Activated CD8-positive, alpha-beta memory T cell treated with anti-CD3 and anti-CD28 coated beads, Interleukin-2, amount 10 ng/mL, durations not matched to agents 7 days and 5 days (primary cell): ENCODE results near the gene MYO1C. TPM values are rescaled to one million over a fixed set of nuclear protein-coding genes. Genes with fewer than 3 reads are reported as not detected.

Experiments used
- ATAC-seq: fragments of 150-1000 bp; cut with Tn5 transposase; one replicate; pipeline ENCODE4 v1.10.0; 2021; ENCODE audit warnings: moderate library complexity
- CTCF ChIA-PET: fragments of 350-600 bp; sonication (Branson Sonifier 250); formaldehyde crosslinking; loops from one replicate; lab custom pipeline; 2021; ENCODE audit warnings: antibody characterized with exemption; lab: Charles Lee
- DNase-seq: peaks from one replicate; pipeline ENCODE4 v3.0.0-alpha.2; 2020
- H3K27ac Mint-ChIP-seq: one replicate; pipeline ENCODE4 v1.8.0; 2021; ENCODE audit warnings: mild to moderate bottlenecking, mixed read lengths
- H3K27me3 Mint-ChIP-seq: one replicate; pipeline ENCODE4 v1.8.0; 2021; ENCODE audit warnings: mixed read lengths
- H3K36me3 Mint-ChIP-seq: one replicate; pipeline ENCODE4 v1.8.0; 2021; ENCODE audit warnings: mild to moderate bottlenecking, mixed read lengths
- H3K4me1 Mint-ChIP-seq: one replicate; pipeline ENCODE4 v1.8.0; 2021; ENCODE audit warnings: mixed read lengths
- H3K4me3 Mint-ChIP-seq: one replicate; pipeline ENCODE4 v1.8.0; 2021; ENCODE audit warnings: mild to moderate bottlenecking, moderate library complexity, mixed read lengths
- H3K9me3 Mint-ChIP-seq: one replicate; pipeline ENCODE4 v1.8.0; 2022; ENCODE audit warnings: low read depth, mixed read lengths
- total RNA-seq, 2 experiments: library from RNA; stranded (reverse); gene quantifications; one replicate each; pipeline ENCODE4 v1.2.3, GENCODE V29; 2021

The MYO1C gene
- total RNA-seq, 2 experiments from 2014 or later = 50.6 to 58.4 TPM

DNA sequence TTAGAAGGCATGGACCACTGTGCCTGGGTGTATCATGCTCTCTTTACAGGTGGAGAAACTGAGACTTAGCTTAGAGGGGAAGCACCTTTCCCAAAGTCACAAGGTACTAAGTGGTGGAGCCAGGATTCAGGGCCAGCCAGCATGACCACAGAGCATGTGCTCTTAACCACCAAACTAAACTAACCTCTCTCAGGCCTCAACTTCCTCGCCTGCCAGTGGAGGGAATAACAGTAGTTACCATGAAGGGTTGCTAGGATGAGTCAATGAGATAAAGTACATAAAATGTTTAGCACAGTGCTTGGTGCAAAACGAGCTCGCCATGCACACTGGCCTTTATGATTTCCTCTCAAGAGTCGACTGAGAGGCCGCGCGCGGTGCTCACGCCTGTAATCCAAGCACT is 6.4 kb upstream of the MYO1C start:
- no peaks in the 10 kb centered on the region for H3K9me3 Mint-ChIP-seq
- no peaks in the 10 kb centered on the region for H3K36me3 Mint-ChIP-seq
- CTCF ChIA-PET = interaction anchor here (2.5 kb wide), 1 partner anchor 17 kb away, joined by 14 read pairs; the partner anchor contains the start of gene INPP5K
- H3K4me3 Mint-ChIP-seq = no peak overlapping the region
- H3K4me1 Mint-ChIP-seq = peaks cover 9% of the 10 kb centered on the region
- peak; percentile 49 for DNase-seq
- H3K27ac Mint-ChIP-seq = no peak overlapping the region
- ATAC-seq = peak; percentile 46
- H3K27me3 Mint-ChIP-seq = no peaks in the 10 kb centered on the region

DNA sequence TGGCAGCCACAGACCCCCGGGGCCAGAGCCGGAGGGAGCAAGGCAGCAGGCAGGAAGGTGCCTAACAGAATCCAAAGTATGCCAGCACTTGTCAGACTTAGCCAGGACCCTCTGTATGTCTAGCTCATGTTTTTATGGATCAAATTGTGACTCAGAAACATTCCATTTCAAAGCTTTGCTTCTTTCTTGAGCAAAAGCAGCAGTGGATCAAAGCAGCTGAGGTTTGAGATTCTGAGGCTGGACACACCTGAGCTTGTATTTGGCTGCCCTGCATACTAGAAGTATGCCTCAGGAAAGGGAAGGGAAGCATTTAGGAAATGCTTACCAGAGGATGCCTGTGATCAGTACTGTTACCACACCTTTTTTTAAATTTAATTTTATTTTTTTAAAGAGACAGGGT is 5.7 kb upstream of the MYO1C start:
- Mint-ChIP-seq H3K36me3 (no peaks in the 10 kb centered on the region), H3K27me3 (no peaks in the 10 kb centered on the region), H3K9me3 (no peaks in the 10 kb centered on the region), H3K4me3 (no peak overlapping the region), H3K27ac (no peak overlapping the region), H3K4me1 (peaks cover 9% of the 10 kb centered on the region)
- CTCF ChIA-PET = no interaction called here
- ATAC-seq (no peak), DNase-seq (no peak)

DNA sequence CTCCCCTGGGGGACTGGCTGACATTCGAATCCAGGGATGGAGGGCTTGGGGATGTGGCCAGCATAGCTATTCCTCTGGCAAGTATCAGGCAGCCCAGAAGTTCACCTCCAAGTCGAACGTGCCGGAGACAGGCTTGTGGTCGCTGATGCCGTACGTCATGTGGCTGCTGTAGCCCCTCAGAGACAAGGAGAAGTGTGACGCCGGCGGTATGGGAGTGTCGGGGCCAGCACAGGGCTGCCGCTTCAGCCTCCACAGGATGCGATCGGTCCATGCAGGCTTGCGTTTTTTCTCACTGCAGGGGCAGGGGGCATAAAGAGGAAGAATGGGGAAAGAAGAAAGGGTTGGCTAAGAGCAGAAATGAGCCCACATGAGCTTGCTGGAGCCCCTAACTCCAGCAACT is 5.3 kb upstream of the MYO1C start:
- CTCF ChIA-PET = no interaction called here
- H3K27ac Mint-ChIP-seq = no peak overlapping the region
- H3K4me1 Mint-ChIP-seq = peaks cover 9% of the 10 kb centered on the region
- no peak overlapping the region for H3K4me3 Mint-ChIP-seq
- H3K27me3 Mint-ChIP-seq = no peaks in the 10 kb centered on the region
- ATAC-seq (no peak), DNase-seq (no peak)
- no peaks in the 10 kb centered on the region for H3K9me3 Mint-ChIP-seq
- no peaks in the 10 kb centered on the region for H3K36me3 Mint-ChIP-seq

DNA sequence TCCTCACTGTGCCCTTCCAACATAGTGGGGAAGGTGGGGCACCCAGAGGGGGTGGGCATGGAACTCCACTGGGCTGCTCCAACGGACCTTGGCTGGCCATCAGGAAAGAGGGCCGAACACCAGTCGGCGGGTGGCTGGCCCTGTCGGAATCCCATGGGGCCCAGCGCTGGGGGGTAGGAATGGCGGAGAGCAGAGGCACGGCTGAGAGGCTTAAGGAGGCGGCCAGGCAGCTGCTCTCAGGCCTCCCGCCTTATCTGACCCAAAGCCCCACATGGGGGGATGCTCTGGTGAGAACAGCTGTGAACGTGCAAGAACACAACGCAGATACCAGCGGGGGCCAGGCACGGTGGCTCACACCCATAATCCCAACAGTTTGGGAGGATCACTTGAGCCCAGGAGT is 4.4 kb upstream of the MYO1C start:
- no peak for ATAC-seq
- no peak for DNase-seq

DNA sequence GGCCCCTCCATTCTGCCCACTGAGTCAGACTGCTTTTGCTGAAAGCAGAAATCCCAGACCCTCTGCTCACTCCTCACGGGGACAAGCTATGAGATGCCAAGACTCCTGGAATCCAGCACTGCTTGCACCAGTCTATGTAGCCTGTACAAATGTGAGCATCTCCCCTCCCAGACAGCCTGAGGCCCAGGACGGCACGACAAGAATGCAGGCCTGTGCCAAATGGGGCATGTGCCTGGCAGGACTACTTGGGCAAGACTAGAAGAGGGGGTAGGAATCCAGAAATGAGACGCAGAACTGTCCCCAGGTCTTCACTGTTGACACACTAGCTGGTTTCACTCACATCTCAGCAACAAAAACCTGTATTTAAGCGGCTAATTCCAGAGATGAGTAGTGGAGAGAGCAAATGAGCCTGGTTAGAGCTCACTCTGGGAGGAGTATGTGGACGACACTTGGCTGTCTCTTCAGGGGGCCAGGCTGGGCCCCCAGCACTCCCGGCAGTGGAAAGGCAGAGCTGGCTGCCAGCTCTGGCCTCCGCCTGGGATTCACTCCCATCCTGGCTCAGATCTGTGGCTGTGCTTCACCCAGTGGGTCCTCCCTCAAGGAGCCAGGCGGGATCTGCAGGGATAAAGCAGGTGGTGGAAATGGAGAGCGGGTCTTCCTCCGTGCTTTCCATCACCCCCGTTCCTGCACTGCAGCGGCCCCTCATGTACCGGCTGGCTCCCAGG is 2.9 kb upstream of the MYO1C start:
- no peak for DNase-seq
- no peak overlapping the region for H3K27ac Mint-ChIP-seq
- peaks cover 4% of the 10 kb centered on the region for H3K27me3 Mint-ChIP-seq
- CTCF ChIA-PET = interaction anchor here (1.2 to 1.3 kb wide), 2 partner anchors 9 to 21 kb away, joined by 3 to 4 read pairs; partner anchors contain the start of gene INPP5K
- H3K36me3 Mint-ChIP-seq = peaks cover under 1% of the 10 kb centered on the region
- H3K9me3 Mint-ChIP-seq = no peaks in the 10 kb centered on the region
- no peak for ATAC-seq
- no peak overlapping the region for H3K4me3 Mint-ChIP-seq
- peaks cover 16% of the 10 kb centered on the region for H3K4me1 Mint-ChIP-seq

More for the DNA sequence above, 4.4 kb upstream of the MYO1C start:
- H3K4me1 Mint-ChIP-seq = peaks cover 11% of the 10 kb centered on the region
- CTCF ChIA-PET = no interaction called here
- no peaks in the 10 kb centered on the region for H3K36me3 Mint-ChIP-seq
- H3K4me3 Mint-ChIP-seq = no peak overlapping the region
- no peaks in the 10 kb centered on the region for H3K9me3 Mint-ChIP-seq
- H3K27ac Mint-ChIP-seq = no peak overlapping the region
- peaks cover 4% of the 10 kb centered on the region for H3K27me3 Mint-ChIP-seq

DNA sequence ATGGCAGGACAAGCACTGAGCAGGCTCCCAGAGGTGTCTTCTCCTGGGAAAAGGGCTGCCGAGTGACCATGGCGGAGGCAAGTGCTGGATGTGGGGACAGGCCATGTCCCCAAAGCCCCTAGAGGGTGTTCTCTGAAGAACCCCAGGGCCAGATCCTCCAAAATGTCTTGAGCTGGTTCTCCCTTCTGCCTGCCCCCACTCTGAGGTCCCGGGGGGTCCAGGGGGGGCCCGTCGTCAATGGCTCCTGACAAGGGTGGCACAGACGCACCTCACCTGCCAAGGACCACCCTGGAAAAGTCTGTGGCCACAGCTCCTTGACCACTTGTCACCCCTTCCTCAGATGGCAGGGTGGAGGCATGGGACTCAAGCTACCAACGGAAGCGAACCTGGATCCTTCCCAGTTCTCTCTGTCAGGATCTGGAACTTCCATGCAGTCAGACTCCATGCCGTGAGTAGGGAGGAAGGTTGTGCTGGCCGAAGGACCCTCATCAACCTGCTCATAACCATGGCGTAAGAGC is 2.3 kb upstream of the MYO1C start:
- H3K36me3 Mint-ChIP-seq = peaks cover 2% of the 10 kb centered on the region

DNA sequence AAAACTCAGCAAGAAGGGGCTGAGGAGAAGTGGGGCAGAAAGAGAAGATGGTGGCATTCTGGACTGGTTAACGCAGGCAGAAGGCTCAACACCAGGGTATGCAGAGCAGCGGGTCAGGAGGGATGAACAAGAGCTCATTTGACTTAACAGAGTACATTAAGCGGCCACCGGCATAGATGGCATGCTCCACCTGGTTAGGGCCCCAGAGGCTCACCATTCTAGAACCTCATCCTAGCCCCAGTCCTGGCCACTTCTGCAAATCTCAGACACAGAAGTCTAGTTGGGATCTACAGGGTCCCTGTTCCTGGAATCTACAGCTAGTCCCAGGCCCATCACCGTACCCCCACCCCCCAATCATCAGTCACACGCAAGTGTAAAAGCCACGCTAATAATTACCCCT is 1.7 kb upstream of the MYO1C start:
- CTCF ChIA-PET = interaction anchor here (1.2 kb wide), 1 partner anchor 22 kb away, joined by 4 read pairs; the partner anchor contains the start of gene INPP5K
- no peak overlapping the region for H3K27ac Mint-ChIP-seq

More for the DNA sequence above, 2.3 kb upstream of the MYO1C start:
- Mint-ChIP-seq H3K27ac (no peak overlapping the region), H3K27me3 (peaks cover 4% of the 10 kb centered on the region), H3K9me3 (no peaks in the 10 kb centered on the region), H3K4me3 (no peak overlapping the region), H3K4me1 (peaks cover 19% of the 10 kb centered on the region)
- no peak for DNase-seq
- CTCF ChIA-PET = interaction anchor here (1.2 to 1.3 kb wide), 2 partner anchors 10 to 21 kb away, joined by 3 to 4 read pairs; partner anchors contain the start of gene INPP5K
- no peak for ATAC-seq

DNA sequence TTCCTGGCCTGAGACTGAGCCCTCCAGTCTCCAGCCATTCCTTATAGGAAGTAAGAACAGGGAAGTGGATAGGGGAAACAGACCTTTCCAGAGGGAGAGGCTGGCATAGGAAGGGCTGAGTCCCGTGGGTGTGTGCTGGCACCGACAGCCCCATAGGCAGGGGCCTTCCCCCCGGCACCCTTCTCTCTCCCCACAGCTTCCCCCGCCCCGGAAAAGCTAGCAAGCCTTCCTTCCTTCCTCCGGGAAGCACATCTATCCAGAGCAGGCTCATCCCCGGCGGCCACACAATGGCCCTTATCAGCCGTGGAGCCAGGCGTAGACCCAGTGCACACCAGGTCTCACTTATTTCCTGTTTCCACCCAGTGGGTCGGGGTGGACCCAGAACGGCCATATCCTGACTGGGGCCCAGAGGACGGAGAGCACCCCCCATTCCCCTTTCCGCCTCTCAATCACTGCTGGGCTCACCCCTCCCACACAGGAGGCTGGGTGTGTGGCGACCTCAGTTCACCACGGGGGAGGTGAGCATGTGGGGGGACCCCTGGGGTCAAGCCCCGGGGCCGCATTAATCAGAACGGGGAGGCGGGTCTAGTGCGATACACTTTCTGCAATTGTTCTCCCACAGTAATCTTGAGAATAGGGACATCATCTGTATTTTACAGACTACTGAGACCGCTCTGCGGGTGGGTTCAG is 950 bp upstream of the MYO1C start:
- Mint-ChIP-seq H3K9me3 (no peaks in the 10 kb centered on the region), H3K36me3 (peaks cover 2% of the 10 kb centered on the region), H3K4me1 (peaks cover 11% of the 10 kb centered on the region), H3K4me3 (no peak overlapping the region), H3K27me3 (peaks cover 4% of the 10 kb centered on the region), H3K27ac (no peak overlapping the region)
- DNase-seq (no peak), ATAC-seq (no peak)
- CTCF ChIA-PET = interaction anchor here (0.8 kb wide), 1 partner anchor 22 kb away, joined by 3 read pairs; no protein-coding TSS in a partner anchor

More for the DNA sequence above, 1.7 kb upstream of the MYO1C start:
- DNase-seq (no peak), ATAC-seq (no peak)
- Mint-ChIP-seq H3K9me3 (no peaks in the 10 kb centered on the region), H3K27me3 (peaks cover 4% of the 10 kb centered on the region), H3K4me1 (peaks cover 16% of the 10 kb centered on the region), H3K4me3 (no peak overlapping the region), H3K36me3 (peaks cover 2% of the 10 kb centered on the region)

DNA sequence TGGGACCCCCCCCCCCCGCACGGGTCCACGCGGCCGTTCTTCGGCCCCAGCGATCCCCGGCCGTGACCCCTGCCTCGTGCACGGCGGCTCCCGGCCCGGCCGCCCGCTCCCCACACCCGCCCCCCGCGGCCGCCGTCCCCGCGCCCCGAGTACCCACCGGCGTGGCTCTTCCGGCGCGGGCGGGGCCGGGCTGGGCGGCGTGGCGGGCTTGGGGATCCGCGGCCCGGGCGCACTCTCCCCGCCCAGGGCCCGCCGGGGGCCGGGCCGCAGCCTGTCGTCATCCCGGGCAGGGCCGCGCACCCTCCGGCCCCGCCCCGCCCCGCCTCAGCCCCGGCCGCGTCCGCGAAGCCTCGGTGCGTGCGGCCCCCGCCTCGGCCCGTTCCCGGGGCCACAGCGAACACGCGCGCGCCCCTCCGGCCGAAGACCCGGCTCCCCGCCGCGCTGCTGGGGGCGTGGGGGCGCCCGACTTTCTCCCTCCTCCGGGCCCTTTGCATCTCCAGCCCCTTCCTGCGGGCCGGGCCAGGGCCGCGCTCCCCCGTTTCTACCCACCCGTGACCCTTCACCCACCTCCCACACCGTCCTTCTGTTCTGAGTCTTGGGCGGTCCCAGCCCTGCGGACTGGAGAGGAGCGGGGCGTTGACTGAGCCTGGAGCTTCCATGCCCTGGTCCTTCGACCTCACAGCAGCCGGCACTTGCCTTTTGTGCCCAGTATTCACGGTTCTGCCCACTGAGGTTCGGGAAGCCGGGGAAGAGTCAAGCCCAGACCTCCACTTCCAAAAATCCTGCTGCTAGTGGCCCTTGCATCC is 840 bp downstream of the MYO1C start:
- H3K27me3 Mint-ChIP-seq = peaks cover 4% of the 10 kb centered on the region
- H3K9me3 Mint-ChIP-seq = no peaks in the 10 kb centered on the region
- CTCF ChIA-PET = interaction anchor here (1.0 to 1.3 kb wide), 3 partner anchors 12 to 139 kb away, joined by 3 to 6 read pairs (median 4); no protein-coding TSS in a partner anchor
- ATAC-seq (peak; percentile 74), DNase-seq (peak; percentile 57)
- peak overlapping the region; percentile 83 for H3K4me3 Mint-ChIP-seq
- peak overlapping the region; percentile 38 for H3K27ac Mint-ChIP-seq
- peaks cover 20% of the 10 kb centered on the region for H3K4me1 Mint-ChIP-seq
- H3K36me3 Mint-ChIP-seq = peaks cover 2% of the 10 kb centered on the region

DNA sequence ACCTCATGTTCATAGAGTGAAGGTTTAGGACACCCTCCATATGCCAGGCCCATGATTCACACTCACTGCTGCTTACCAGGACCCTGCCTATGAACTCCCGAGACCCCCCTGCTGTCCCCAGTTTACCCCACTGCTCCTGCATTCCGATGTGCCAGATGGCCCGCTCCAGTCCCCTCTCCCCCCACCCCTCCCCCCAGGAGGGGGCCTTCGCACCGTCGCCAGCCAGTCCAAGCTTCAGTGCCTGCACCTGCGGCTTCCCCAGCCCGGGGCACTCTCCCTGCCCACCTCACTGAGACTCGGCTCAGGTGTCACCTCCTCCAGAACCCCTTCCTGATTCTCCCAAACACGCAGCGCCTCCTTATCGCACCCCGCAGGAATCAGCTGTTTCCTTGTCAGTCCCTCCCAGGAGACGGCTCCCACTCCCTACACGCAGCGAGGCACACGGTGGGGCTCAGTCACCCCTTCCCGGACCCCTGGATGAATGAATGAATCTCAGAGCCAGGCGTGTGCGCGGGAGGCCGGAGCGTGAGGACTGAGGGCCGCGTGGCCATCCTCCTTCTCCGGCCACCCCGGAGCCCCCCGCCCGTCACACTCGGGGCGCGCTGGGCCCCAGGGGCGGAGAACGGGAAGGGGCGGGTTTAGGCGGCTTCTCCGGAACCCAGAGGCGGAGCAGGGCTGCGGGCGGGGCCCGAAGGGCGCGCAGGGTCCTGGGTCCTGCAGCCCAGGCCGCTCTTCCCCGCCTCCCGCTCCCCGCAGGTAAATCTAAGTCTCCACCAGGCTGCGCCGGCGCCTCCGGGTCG is 1.6 kb downstream of the MYO1C start:
- peaks cover 20% of the 10 kb centered on the region for H3K4me1 Mint-ChIP-seq
- peak; percentile 80 for DNase-seq
- no peaks in the 10 kb centered on the region for H3K9me3 Mint-ChIP-seq
- CTCF ChIA-PET = interaction anchor here (0.9 to 3.9 kb wide), 2 partner anchors 25 to 139 kb away, joined by 3 to 26 read pairs; partner anchors contain the start of gene INPP5K
- H3K4me3 Mint-ChIP-seq = peak overlapping the region; percentile 83
- peak; percentile 78 for ATAC-seq
- peaks cover 2% of the 10 kb centered on the region for H3K36me3 Mint-ChIP-seq
- H3K27me3 Mint-ChIP-seq = peaks cover 4% of the 10 kb centered on the region
- H3K27ac Mint-ChIP-seq = peak overlapping the region; percentile 68

DNA sequence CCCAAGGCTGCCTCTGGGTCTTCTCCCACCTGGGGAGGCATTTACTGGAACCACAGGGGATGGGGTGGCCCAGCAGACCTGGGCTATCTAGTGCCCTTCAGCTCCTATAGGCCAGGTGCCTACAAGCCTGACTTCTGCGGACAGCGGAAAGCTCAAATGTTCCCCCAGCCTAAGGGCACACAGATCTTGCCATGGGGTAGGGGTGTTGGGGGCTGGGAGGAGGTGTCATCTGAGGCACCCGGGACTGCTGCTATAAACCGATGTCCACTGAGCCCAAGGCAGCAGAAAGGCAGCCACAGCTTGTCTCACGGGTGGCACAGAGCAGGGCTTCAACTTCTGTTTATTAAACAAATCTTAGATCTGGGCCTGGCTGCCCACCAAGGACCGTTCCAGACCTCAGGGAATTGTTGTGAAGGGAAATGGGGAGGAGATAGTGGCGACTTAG is 3.6 kb downstream of the MYO1C start:
- DNase-seq (no peak), ATAC-seq (no peak)
- no peak overlapping the region for H3K27ac Mint-ChIP-seq
- H3K4me1 Mint-ChIP-seq = peaks cover 28% of the 10 kb centered on the region
- H3K9me3 Mint-ChIP-seq = no peaks in the 10 kb centered on the region
- peak overlapping the region; percentile 60 for H3K4me3 Mint-ChIP-seq
- CTCF ChIA-PET = interaction anchor here (3.4 to 3.9 kb wide), 2 partner anchors 27 to 123 kb away, joined by 21 to 26 read pairs; partner anchors contain the start of gene INPP5K
- peaks cover 2% of the 10 kb centered on the region for H3K36me3 Mint-ChIP-seq
- peaks cover 4% of the 10 kb centered on the region for H3K27me3 Mint-ChIP-seq
